Measurements from ENCODE around the gene KRT79.

The KRT79 gene

GRCh38 chr12:52788192-52788875 lies 45.8 kb downstream of the KRT79 start:
- DNase-seq = no peak

GRCh38 chr12:52787324-52788191 lies 46.6 kb downstream of the KRT79 start:
- DNase-seq = peak; percentile 2

GRCh38 chr12:52784909-52785308 lies 49.2 kb downstream of the KRT79 start:
- DNase-seq = no peak

- DNase-seq = no peak
These were observed 50.4 kb downstream of the KRT79 start for GRCh38 chr12:52783563-52784316.

- no peak for DNase-seq
These were observed 51.6 kb downstream of the KRT79 start for GRCh38 chr12:52782502-52782901.

- DNase-seq = no peak
These were observed 52.6 kb downstream of the KRT79 start for GRCh38 chr12:52781399-52782082.

GRCh38 chr12:52779914-52780313 lies 54.2 kb downstream of the KRT79 start:
- no peak for DNase-seq

- no peak for DNase-seq
These were observed 55.3 kb downstream of the KRT79 start for GRCh38 chr12:52778833-52779232.

- no peak for DNase-seq
These were observed 56.5 kb downstream of the KRT79 start for GRCh38 chr12:52777566-52777965.

GRCh38 chr12:52776913-52777395 lies 57.2 kb downstream of the KRT79 start, which contains the start of gene KRT76:
TSS of gene KRT76 (minus strand) at chr12:52777345. CDS start at chr12:52777291, 54 bp downstream.
- no peak for DNase-seq

- no peak for DNase-seq
These were observed 57.7 kb downstream of the KRT79 start for GRCh38 chr12:52776435-52776834.

GRCh38 chr12:52774629-52775250 lies 59.4 kb downstream of the KRT79 start:
- DNase-seq = no peak

GRCh38 chr12:52772772-52773171 lies 61.3 kb downstream of the KRT79 start:
- DNase-seq = no peak

GRCh38 chr12:52772188-52772587 lies 61.9 kb downstream of the KRT79 start:
- no peak for DNase-seq

GRCh38 chr12:52771505-52771904 lies 62.6 kb downstream of the KRT79 start:
- no peak for DNase-seq

All from MV-4-11 (cell line).